H9 (cell line): Measurements from ENCODE around the gene CCDC34. TPM values are rescaled to one million over a fixed set of nuclear protein-coding genes. Genes with fewer than 3 reads are reported as not detected.

Experiments used
- DNase-seq: peaks from one replicate; pipeline ENCODE4 v3.0.0-alpha.2; 2017
- H2AFZ ChIP-seq: one replicate; pipeline ENCODE4 v1.6.1; 2013; ENCODE audit warnings: mild to moderate bottlenecking, low read length, control low read depth, moderate library complexity
- H2AK5ac ChIP-seq: 2 replicates; pipeline ENCODE4 v1.6.1; 2013; ENCODE audit warnings: low read length, control low read depth, mixed read lengths; ENCODE audit not compliant: insufficient read length
- H2BK120ac ChIP-seq: one replicate; pipeline ENCODE4 v1.6.1; 2013; ENCODE audit warnings: low read depth, mild to moderate bottlenecking, low read length, control low read depth, inconsistent platforms; ENCODE audit not compliant: poor library complexity, severe bottlenecking
- H2BK12ac ChIP-seq: 2 replicates; pipeline ENCODE4 v1.6.1; 2013; ENCODE audit warnings: low read length, control low read depth, mixed read lengths, low read depth; ENCODE audit not compliant: insufficient read length
- H2BK15ac ChIP-seq: 2 replicates; pipeline ENCODE4 v1.6.1; 2013; ENCODE audit warnings: low read depth, low read length, control low read depth
- H2BK20ac ChIP-seq: one replicate; pipeline ENCODE4 v1.6.1; 2013; ENCODE audit warnings: low read depth, mild to moderate bottlenecking, low read length, control low read depth, inconsistent platforms; ENCODE audit not compliant: poor library complexity, severe bottlenecking
- H2BK5ac ChIP-seq: 2 replicates; pipeline ENCODE4 v1.6.1; 2013; ENCODE audit warnings: low read length, control low read depth, mixed read lengths; ENCODE audit not compliant: insufficient read length
- H3K14ac ChIP-seq: 2 replicates; pipeline ENCODE4 v1.6.1; 2013; ENCODE audit warnings: low read length, control low read depth; ENCODE audit not compliant: insufficient read depth
- H3K18ac ChIP-seq: 2 replicates; pipeline ENCODE4 v1.6.1; 2013; ENCODE audit warnings: low read depth, mild to moderate bottlenecking, mixed read lengths, low read length, control low read depth; ENCODE audit not compliant: insufficient read length
- H3K23ac ChIP-seq: 2 replicates; pipeline ENCODE4 v1.6.1; 2013; ENCODE audit warnings: low read length, control low read depth, mixed read lengths, low read depth; ENCODE audit not compliant: insufficient read length
- H3K23me2 ChIP-seq: 2 replicates; pipeline ENCODE4 v1.6.1; 2013; ENCODE audit warnings: low read depth, mild to moderate bottlenecking, mixed read lengths, low read length, control low read depth; ENCODE audit not compliant: insufficient read length, poor library complexity, severe bottlenecking
- H3K27ac ChIP-seq: 2 replicates; pipeline ENCODE4 v1.5.1; 2013; ENCODE audit warnings: low read length, control low read depth, mixed read lengths, low read depth; ENCODE audit not compliant: insufficient read length
- H3K27me3 ChIP-seq: 2 replicates; pipeline ENCODE4 v1.6.1; 2013; ENCODE audit warnings: low read length, control low read depth, inconsistent platforms; ENCODE audit not compliant: insufficient read depth
- H3K4ac ChIP-seq: 2 replicates; pipeline ENCODE4 v1.6.1; 2013; ENCODE audit warnings: low read depth, mild to moderate bottlenecking, control low read depth, inconsistent platforms, low read length, moderate library complexity
- H3K4me1 ChIP-seq: 2 replicates; pipeline ENCODE4 v1.6.1; 2013; ENCODE audit warnings: low read length, control low read depth, inconsistent platforms; ENCODE audit not compliant: insufficient read depth
- H3K4me2 ChIP-seq: 2 replicates; pipeline ENCODE4 v1.6.1; 2013; ENCODE audit warnings: low read length, control low read depth, mixed read lengths; ENCODE audit not compliant: insufficient read length, insufficient read depth
- H3K56ac ChIP-seq: 2 replicates; pipeline ENCODE4 v1.6.1; 2013; ENCODE audit warnings: low read depth, mild to moderate bottlenecking, mixed read lengths, low read length, control low read depth; ENCODE audit not compliant: insufficient read length
- H3K79me1 ChIP-seq: 2 replicates; pipeline ENCODE4 v1.6.1; 2013; ENCODE audit warnings: low read depth, mild to moderate bottlenecking, moderate library complexity, low read length, control low read depth, inconsistent platforms; ENCODE audit not compliant: insufficient read depth, poor library complexity, severe bottlenecking
- H3K79me2 ChIP-seq: 2 replicates; pipeline ENCODE4 v1.6.1; 2013; ENCODE audit warnings: low read length, control low read depth, inconsistent platforms; ENCODE audit not compliant: insufficient read depth
- H3K9ac ChIP-seq: 2 replicates; pipeline ENCODE4 v1.6.1; 2013; ENCODE audit warnings: low read length, control low read depth, mixed read lengths; ENCODE audit not compliant: insufficient read length; ENCODE audit errors: extremely low read depth
- H3K9me3 ChIP-seq: one replicate; pipeline ENCODE4 v1.6.1; 2013; ENCODE audit warnings: low read depth, low read length, inconsistent platforms; ENCODE audit not compliant: control insufficient read depth
- H3T11ph ChIP-seq: one replicate; pipeline ENCODE4 v1.6.1; 2013; ENCODE audit warnings: mild to moderate bottlenecking, low read length, control low read depth, inconsistent platforms
- H4K20me1 ChIP-seq: one replicate; pipeline ENCODE4 v1.6.1; 2013; ENCODE audit not compliant: control insufficient read depth, insufficient read length, insufficient read depth
- H4K5ac ChIP-seq: 2 replicates; pipeline ENCODE4 v1.6.1; 2013; ENCODE audit warnings: low read depth, mild to moderate bottlenecking, mixed read lengths, low read length, control low read depth; ENCODE audit not compliant: insufficient read length
- H4K8ac ChIP-seq: replicated peaks from 2 replicates; pipeline ENCODE4 v1.6.1; 2013; ENCODE audit warnings: low read length, control low read depth, mixed read lengths, low read depth; ENCODE audit not compliant: insufficient read length
- H4K91ac ChIP-seq: 2 replicates; pipeline ENCODE4 v1.6.1; 2013; ENCODE audit warnings: low read depth, mild to moderate bottlenecking, moderate library complexity, mixed read lengths, low read length, control low read depth; ENCODE audit not compliant: insufficient read length
- H3K27ac Mint-ChIP-seq, 3 experiments: 2 replicates in 2 of 3; 3 replicates in 1 of 3; pipeline ENCODE4 v1.8.0; 2020 to 2021; ENCODE audit warnings: mixed read lengths in 3 of 3, mild to moderate bottlenecking in 1 of 3, moderate library complexity in 1 of 3
- H3K27me3 Mint-ChIP-seq: 2 replicates; pipeline ENCODE4 v1.8.0; 2021; ENCODE audit warnings: low read depth, mild to moderate bottlenecking, moderate library complexity, mixed read lengths
- H3K36me3 Mint-ChIP-seq, 3 experiments: 2 replicates in 2 of 3; 3 replicates in 1 of 3; pipeline ENCODE4 v1.8.0; 2020 to 2021; ENCODE audit warnings: low read depth in 3 of 3, mixed read lengths in 3 of 3; ENCODE audit not compliant: insufficient read depth in 1 of 3
- H3K4me1 Mint-ChIP-seq, 2 experiments: 2 replicates each; pipeline ENCODE4 v1.8.0; 2020; ENCODE audit warnings: mixed read lengths in 2 of 2
- H3K4me3 Mint-ChIP-seq, 2 experiments: 2 replicates in 1 of 2; 3 replicates in 1 of 2; pipeline ENCODE4 v1.8.0; 2020 to 2021; ENCODE audit warnings: mild to moderate bottlenecking in 2 of 2, mixed read lengths in 2 of 2, moderate library complexity in 1 of 2
- H3K9me3 Mint-ChIP-seq, 2 experiments: 2 replicates in 1 of 2; 3 replicates in 1 of 2; pipeline ENCODE4 v1.8.0; 2020; ENCODE audit warnings: mild to moderate bottlenecking in 2 of 2, mixed read lengths in 2 of 2, moderate library complexity in 1 of 2
- WGBS: extraction: QIAGEN DNeasy Blood & Tissue Kit; methylation state at CpG from one replicate; pipeline ENCODE4 v1.1.7; 2013; ENCODE audit warnings: missing lambda C conversion rate, low lambda C conversion rate, mixed read lengths; ENCODE audit not compliant: insufficient read length; ENCODE audit errors: extremely low coverage; 5-methylcytosine and 5-hydroxymethylcytosine counted together
- total RNA-seq: library from RNA; stranded (reverse); gene quantifications from 2 replicates; pipeline ENCODE4 v1.2.1, GENCODE V29; 2021
- TF ChIP-seq, protein P1 (sequence below): fragments of 200-600 bp; sonication (generic); conservative IDR thresholded peaks from 3 replicates; pipeline ENCODE4 v1.8.0; 2021; ENCODE audit warnings: antibody characterized with exemption, mild to moderate bottlenecking

The CCDC34 gene
- total RNA-seq, 1 experiment from 2014 or later, result 25.2 TPM

DNA sequence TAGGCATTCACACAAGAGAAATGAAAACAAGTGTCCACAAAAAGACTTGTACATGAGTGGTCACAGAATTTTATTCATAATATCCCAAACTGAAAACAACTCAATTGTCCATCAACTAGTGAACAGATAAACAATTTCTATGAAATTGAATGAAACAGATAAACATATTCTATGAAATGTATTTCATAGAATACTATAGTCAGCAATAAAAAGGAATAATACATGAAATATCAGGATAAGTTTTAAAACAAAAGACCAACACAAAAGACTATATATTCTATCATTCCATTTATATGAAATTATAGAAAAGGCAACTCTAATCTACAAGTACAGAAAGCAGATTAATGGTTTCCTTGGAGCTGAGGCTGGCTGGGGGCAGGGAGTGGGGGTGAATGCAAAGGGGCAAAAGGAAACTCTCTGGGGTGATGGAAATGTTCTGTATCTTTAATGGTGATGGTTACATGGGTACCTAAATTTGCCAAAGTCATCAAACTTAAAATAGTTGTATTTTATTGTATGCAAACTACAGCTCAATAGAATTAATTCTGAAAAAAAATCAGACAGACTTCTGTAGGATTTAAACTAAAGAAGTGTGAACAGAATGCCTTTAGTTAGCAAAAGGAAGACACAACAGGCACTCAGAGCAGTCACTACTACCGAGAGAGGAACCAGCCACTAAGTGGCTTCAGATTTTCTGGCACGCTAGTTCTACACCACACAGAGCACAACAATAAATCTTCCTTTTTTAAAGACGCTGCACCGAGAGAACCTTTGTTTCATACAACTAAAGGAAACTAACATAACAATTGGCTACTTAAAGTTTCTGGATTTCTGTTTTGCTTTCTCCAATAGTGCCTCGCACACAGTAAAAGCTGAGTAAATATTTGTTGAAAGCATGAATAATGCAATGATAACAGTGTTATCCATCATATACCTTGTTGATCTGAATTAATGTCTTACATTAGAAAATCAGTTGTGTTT lies 15.4 kb downstream of the CCDC34 start:
- no peak overlapping the region for H4K8ac ChIP-seq
- H2BK12ac ChIP-seq, result no peak overlapping the region
- H3K18ac ChIP-seq, result no peak overlapping the region
- H3K36me3 Mint-ChIP-seq, result peaks cover 12 to 35% (median 28%) of the 10 kb centered on the region in 3 experiments
- no peak overlapping the region for H3K23ac ChIP-seq
- no peak overlapping the region for H4K91ac ChIP-seq
- no peak overlapping the region for H2AK5ac ChIP-seq
- no peak overlapping the region for H3T11ph ChIP-seq
- H2BK5ac ChIP-seq, result no peak overlapping the region
- WGBS, result no CpG with 5 or more reads among the region's 5 CpGs
- no peaks in the 10 kb centered on the region for H4K20me1 ChIP-seq
- peaks cover 4% of the 10 kb centered on the region for H3K4me1 ChIP-seq
- no peaks in the 10 kb centered on the region for H3K23me2 ChIP-seq
- H3K14ac ChIP-seq, result no peak overlapping the region
- TF ChIP-seq, protein P1, sequence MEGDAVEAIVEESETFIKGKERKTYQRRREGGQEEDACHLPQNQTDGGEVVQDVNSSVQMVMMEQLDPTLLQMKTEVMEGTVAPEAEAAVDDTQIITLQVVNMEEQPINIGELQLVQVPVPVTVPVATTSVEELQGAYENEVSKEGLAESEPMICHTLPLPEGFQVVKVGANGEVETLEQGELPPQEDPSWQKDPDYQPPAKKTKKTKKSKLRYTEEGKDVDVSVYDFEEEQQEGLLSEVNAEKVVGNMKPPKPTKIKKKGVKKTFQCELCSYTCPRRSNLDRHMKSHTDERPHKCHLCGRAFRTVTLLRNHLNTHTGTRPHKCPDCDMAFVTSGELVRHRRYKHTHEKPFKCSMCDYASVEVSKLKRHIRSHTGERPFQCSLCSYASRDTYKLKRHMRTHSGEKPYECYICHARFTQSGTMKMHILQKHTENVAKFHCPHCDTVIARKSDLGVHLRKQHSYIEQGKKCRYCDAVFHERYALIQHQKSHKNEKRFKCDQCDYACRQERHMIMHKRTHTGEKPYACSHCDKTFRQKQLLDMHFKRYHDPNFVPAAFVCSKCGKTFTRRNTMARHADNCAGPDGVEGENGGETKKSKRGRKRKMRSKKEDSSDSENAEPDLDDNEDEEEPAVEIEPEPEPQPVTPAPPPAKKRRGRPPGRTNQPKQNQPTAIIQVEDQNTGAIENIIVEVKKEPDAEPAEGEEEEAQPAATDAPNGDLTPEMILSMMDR, result no peak
- no peak overlapping the region for H4K5ac ChIP-seq
- H3K9me3 ChIP-seq, result no peaks in the 10 kb centered on the region
- peak overlapping the region; percentile 20 to 97 (median 93) for H3K27ac Mint-ChIP-seq
- no peaks in the 10 kb centered on the region for H3K27me3 Mint-ChIP-seq
- H3K56ac ChIP-seq, result no peak overlapping the region
- no peaks in the 10 kb centered on the region for H3K79me1 ChIP-seq
- H2BK120ac ChIP-seq, result no peak overlapping the region
- peaks cover 48 to 57% of the 10 kb centered on the region in 2 experiments for H3K4me1 Mint-ChIP-seq
- no peak overlapping the region for H3K9ac ChIP-seq
- peak overlapping the region; percentile 24 for H3K4me2 ChIP-seq
- no peaks in the 10 kb centered on the region for H3K27me3 ChIP-seq
- peak overlapping the region; percentile 42 to 64 for H3K4me3 Mint-ChIP-seq
- H2BK15ac ChIP-seq, result no peak overlapping the region
- H2AFZ ChIP-seq, result no peak overlapping the region
- H3K9me3 Mint-ChIP-seq, result peaks cover under 1 to 5% of the 10 kb centered on the region in 2 experiments; a peak in 4 of 5 replicates
- H3K79me2 ChIP-seq, result no peaks in the 10 kb centered on the region
- no peak overlapping the region for H2BK20ac ChIP-seq
- no peak overlapping the region for H3K4ac ChIP-seq
- peak; percentile 36 for DNase-seq
- H3K27ac ChIP-seq, result no peak overlapping the region
